NCI-H748 treated with DMSO at 0.1 percent for 48 hours (cell line): Measurements from ENCODE around the gene C9orf50.
"Not testable (repeated sequence)": the region's sequence is repeated elsewhere in the genome, so short reads cannot be mapped to it uniquely, and the experiment has no call there.

ENCODE experiments used
- DNase-seq: peaks from one replicate; lab custom pipeline; 2025; lab: John Stamatoyannopoulos, UW

The C9orf50 gene

GRCh38 chr9:129648092-129648763, 27.3 kb upstream of the C9orf50 start:
- DNase-seq = no peak

GRCh38 chr9:129647635-129648034, 26.7 kb upstream of the C9orf50 start:
- DNase-seq = no peak

- no peak for DNase-seq
Measured at GRCh38 chr9:129646654-129647053, 25.8 kb upstream of the C9orf50 start.

- DNase-seq = no peak
Measured at GRCh38 chr9:129646252-129646651, 25.4 kb upstream of the C9orf50 start.

DNA sequence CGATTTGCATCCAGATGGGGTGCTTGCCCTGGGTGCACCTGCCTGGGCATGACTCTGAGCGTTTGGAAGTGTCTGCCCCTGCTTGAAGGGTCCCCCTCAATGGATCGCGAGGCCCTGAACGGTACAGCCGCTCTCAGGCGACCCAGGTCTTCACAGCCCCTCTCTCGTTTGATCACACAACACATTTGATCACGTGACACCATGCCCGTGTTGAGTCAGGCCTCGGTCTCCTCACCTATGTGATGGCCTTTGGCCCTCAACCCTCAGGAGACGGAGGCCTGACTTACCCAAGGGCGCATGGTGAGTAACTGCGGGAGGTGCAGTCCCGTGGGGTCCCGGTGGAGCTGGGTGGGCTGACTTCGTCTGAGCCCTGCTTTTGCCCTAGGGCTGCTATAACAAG, 24.0 kb upstream of the C9orf50 start:
- no peak for DNase-seq

GRCh38 chr9:129644365-129644764, 23.5 kb upstream of the C9orf50 start:
- DNase-seq = no peak

GRCh38 chr9:129643706-129644105, 22.8 kb upstream of the C9orf50 start:
- DNase-seq = no peak

DNA sequence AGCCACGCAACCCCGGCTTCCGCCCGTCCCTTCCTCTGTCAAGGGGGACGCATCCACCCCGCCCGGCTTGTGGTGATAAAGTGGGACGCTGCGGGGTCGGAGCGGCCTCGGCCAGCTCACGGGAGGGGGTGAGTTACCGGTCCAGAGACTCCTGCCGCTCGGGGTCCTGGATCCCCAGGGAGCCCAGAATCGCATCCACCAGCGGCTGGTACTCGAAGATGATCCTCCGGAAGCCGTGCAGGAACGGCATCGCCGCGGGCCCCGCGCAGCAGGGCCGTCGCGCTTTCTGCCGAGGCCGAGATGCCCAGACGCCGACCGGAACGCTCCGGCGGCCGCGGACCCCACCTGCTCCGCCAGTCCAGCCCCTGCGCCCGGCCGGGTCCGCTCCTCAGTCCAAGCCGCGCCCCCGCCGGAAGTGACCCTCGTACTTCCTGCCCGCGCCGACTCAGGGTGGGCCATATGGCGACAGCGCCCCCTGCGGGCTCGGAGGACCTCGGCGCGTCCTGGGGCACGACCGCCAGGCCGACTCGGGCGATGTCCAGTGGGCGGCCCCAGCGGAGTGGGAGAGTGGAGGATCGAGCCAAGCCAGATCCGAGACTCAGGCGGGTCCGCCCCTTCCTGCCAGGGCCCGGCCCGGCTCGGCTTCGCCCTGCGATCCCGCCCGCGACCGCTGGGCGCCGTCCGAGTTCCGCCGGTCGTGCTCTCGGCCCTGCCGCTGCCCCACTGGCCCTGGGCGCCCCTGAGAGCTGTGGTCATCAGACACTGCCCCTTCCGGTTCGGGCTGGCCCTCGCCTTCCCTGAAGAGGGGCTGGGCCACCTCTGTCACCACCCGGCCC, 21.1 kb upstream of the C9orf50 start, which contains the start of gene ASB6:
Gene ASB6 (minus strand): TSS at position 402 of the 836 bp plus-strand sequence. CDS start 152 bp downstream, at position 250.
- peak; percentile 76 for DNase-seq

- DNase-seq = no peak
Measured at GRCh38 chr9:129640871-129641749, 20.2 kb upstream of the C9orf50 start.

GRCh38 chr9:129640086-129640870, 19.4 kb upstream of the C9orf50 start:
- peak; percentile 25 for DNase-seq

- DNase-seq = no peak
Measured at GRCh38 chr9:129639756-129640085, 18.8 kb upstream of the C9orf50 start.

DNA sequence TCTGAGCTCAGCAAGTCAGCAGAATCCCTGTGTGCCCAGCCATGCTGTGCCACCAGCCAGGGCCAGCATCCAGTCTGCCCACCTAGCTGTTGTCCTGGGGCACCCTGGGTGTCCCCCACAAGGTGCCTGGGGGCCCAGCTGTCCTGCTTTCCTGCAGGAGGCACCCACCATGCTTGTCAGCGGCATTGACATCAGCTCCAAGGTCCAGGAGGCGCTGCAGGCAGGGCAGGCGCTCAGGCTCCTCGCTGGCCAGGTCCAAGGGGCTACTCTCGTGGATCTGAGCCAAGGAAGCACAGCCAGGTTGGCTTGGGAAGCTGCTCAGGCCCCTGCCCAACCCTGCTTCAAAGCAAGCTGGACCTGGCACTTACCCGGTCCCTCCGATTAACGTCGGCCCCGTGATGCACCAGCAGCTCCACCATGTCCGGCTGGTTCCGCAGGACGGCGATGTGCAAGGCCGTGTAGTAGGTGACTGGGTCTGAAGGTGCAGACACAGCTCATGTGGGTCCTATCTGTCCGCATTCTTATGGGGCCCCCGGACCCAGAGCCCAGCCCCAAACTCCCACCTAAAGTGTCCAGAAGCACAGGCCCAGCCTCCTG, 18.2 kb upstream of the C9orf50 start:
- DNase-seq = no peak

DNA sequence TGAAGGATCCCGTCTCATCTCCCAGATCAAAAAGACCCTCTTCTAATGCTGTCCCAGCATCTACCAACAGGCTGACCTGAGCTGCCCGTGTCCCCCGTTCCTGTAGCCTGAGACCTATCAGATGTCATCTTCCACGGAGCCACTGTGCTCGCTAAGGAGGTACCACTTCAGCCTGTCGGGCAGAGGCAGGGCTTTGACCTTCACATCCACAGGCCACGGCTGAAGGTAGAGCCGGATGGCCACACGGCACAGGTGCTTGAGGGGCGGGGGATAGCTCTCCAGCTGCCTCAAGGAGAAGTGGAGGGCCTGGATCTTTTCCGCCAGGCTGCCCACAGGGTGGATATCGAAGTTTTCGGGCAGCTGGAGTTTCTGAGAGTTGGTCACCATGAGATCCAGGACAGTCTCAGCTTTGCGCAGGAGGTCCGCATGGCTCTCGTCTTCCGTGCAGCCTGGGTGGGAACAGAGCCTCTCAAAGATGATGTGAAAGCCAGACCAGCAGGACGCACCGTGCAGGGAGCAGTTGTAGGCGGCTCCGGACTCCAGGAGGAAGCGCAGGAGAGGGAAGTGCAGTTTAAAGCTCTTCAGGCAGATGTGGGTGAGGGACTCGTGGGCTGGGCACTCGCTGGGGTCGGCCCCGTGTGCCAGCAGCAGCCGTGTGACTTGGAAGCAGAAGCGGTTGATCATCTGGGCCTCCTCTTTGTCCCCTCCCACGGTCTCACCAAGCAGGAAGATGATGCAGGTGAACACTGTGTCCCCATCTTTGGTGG, 17.0 kb upstream of the C9orf50 start:
- DNase-seq = no peak

DNA sequence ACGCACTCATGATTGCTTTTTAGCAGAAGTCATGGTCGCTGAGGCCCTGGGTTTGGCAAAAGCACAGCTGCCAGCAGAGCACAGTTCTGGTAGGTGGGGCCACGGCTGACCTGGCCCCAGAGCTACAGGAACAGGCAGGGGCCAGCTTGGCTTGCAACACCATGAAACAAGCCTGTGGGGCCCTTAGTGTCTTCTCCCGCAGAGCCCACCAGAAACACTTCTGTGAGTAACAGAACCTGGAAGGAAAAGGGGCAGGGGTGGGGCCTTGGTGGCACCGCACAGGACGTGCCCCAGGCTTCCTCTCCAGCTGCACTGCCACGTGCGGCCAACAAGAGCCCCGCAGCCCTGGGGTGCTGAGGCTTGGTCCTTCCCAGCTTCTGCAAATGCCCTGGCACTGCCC, 16.2 kb upstream of the C9orf50 start:
- no peak for DNase-seq

- DNase-seq = not testable (repeated sequence)
Measured at GRCh38 chr9:129636343-129636742, 15.4 kb upstream of the C9orf50 start.

- DNase-seq = no peak
Measured at GRCh38 chr9:129635099-129636065, 14.5 kb upstream of the C9orf50 start.

DNA sequence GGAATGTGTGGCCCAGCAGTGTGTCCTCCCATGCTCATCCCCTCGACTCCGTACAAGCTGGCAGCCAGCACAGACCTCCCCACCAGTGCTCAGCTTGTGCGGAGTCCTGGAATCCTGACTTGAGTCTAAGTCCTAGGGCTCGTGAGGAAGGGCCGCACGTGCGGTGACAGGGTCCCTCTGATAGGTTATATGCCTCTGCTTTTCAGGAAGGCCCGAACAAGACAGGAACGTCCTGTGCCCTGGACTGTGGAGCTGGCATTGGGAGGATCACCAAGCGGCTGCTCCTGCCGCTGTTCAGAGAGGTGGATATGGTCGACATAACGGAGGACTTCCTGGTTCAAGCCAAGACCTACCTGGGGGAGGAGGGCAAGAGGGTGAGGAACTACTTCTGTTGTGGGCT, 12.9 kb upstream of the C9orf50 start:
- no peak for DNase-seq

GRCh38 chr9:129633207-129633606, 12.3 kb upstream of the C9orf50 start:
- no peak for DNase-seq

DNA sequence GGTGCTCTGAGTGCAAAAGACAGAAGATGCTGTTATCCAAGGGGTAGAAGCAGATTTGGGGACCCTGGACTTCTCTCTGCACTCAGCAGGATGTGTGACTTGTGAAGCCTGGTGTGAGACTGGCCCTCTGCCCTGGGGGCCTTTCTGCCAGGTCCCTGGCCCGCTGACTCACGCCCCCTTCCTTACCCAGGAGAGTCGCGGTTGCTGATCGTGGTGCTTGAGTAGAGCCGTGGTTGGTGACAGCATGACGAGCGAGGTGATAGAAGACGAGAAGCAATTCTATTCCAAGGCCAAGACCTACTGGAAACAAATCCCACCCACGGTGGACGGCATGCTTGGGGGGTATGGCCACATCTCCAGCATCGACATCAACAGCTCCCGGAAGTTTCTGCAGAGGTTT, 11.6 kb upstream of the C9orf50 start:
- no peak for DNase-seq
